ENCODE data around the gene RBM23. TPM values are rescaled to one million over a fixed set of nuclear protein-coding genes. Genes with fewer than 3 reads are reported as not detected.
A peak's percentile ranks its signal among the peaks of the same experiment; 100 is the strongest.

The RBM23 gene
- total RNA-seq, 2 experiments from 2014 or later, result 91.7 to 98.0 TPM

GRCh38 chr14:22878271-22879246, 40.4 kb downstream of the RBM23 start:
- no peak overlapping the region for H3K4me3 Mint-ChIP-seq
- H3K27ac Mint-ChIP-seq, result no peak overlapping the region
- no peak for ATAC-seq (ENCODE audit: low read depth)
- no peaks in the 10 kb centered on the region for H3K9me3 Mint-ChIP-seq
- H3K4me1 Mint-ChIP-seq, result peaks cover 6% of the 10 kb centered on the region
- no peak for DNase-seq
- peaks cover 8% of the 10 kb centered on the region for H3K27me3 Mint-ChIP-seq
- peaks cover 17% of the 10 kb centered on the region for H3K36me3 Mint-ChIP-seq
- POLR2A ChIA-PET, result interaction anchor here (0.7 to 1.0 kb wide), 2 partner anchors 8 to 14 kb away, joined by 3 read pairs; no protein-coding TSS in a partner anchor

GRCh38 chr14:22877000-22877501, 41.9 kb downstream of the RBM23 start:
- H3K27ac Mint-ChIP-seq, result no peak overlapping the region
- no peaks in the 10 kb centered on the region for H3K27me3 Mint-ChIP-seq
- ATAC-seq (ENCODE audit: low read depth) (no peak), DNase-seq (no peak)
- H3K4me1 Mint-ChIP-seq, result peaks cover 11% of the 10 kb centered on the region
- H3K36me3 Mint-ChIP-seq, result peaks cover 20% of the 10 kb centered on the region
- H3K9me3 Mint-ChIP-seq, result no peaks in the 10 kb centered on the region
- POLR2A ChIA-PET, result no interaction called here
- no peak overlapping the region for H3K4me3 Mint-ChIP-seq

- Mint-ChIP-seq H3K4me3 (no peak overlapping the region), H3K36me3 (peaks cover 20% of the 10 kb centered on the region)
Measured at GRCh38 chr14:22875748-22876319, 43.1 kb downstream of the RBM23 start.

DNA sequence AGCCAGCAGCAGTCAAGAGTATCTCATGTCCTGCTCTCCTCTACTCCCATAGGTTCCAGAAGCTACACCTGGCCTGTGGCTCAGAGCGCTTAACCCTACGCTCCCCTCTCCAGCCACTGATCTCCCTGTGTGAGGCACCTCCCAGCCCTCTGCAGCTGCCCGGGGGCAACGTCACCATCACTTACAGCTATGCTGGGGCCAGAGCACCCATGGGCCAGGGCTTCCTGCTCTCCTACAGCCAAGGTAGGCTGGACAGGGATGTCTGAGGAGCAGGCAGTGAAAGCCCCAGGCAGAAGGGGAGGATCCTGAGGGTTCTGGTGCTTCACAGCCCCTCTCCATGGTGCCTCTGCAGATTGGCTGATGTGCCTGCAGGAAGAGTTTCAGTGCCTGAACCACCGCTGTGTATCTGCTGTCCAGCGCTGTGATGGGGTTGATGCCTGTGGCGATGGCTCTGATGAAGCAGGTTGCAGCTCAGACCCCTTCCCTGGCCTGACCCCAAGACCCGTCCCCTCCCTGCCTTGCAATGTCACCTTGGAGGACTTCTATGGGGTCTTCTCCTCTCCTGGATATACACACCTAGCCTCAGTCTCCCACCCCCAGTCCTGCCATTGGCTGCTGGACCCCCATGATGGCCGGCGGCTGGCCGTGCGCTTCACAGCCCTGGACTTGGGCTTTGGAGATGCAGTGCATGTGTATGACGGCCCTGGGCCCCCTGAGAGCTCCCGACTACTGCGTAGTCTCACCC, 43.8 kb downstream of the RBM23 start:
- Mint-ChIP-seq H3K4me1 (peaks cover 22% of the 10 kb centered on the region), H3K36me3 (peaks cover 20% of the 10 kb centered on the region), H3K4me3 (no peak overlapping the region), H3K27ac (no peak overlapping the region), H3K27me3 (no peaks in the 10 kb centered on the region), H3K9me3 (no peaks in the 10 kb centered on the region)
- DNase-seq, result no peak
- POLR2A ChIA-PET, result interaction anchor here (0.7 kb wide), 1 partner anchor 44 kb away, joined by 3 read pairs; the partner anchor contains the start of gene RBM23
- ATAC-seq (ENCODE audit: low read depth), result no peak

More at GRCh38 chr14:22875748-22876319, 43.1 kb downstream of the RBM23 start:
- Mint-ChIP-seq H3K4me1 (peaks cover 15% of the 10 kb centered on the region), H3K27me3 (no peaks in the 10 kb centered on the region), H3K9me3 (no peaks in the 10 kb centered on the region), H3K27ac (no peak overlapping the region)
- ATAC-seq (ENCODE audit: low read depth), result no peak
- no peak for DNase-seq
- POLR2A ChIA-PET, result interaction anchor here (0.7 kb wide), 1 partner anchor 43 kb away, joined by 3 read pairs; the partner anchor contains the start of gene RBM23

DNA sequence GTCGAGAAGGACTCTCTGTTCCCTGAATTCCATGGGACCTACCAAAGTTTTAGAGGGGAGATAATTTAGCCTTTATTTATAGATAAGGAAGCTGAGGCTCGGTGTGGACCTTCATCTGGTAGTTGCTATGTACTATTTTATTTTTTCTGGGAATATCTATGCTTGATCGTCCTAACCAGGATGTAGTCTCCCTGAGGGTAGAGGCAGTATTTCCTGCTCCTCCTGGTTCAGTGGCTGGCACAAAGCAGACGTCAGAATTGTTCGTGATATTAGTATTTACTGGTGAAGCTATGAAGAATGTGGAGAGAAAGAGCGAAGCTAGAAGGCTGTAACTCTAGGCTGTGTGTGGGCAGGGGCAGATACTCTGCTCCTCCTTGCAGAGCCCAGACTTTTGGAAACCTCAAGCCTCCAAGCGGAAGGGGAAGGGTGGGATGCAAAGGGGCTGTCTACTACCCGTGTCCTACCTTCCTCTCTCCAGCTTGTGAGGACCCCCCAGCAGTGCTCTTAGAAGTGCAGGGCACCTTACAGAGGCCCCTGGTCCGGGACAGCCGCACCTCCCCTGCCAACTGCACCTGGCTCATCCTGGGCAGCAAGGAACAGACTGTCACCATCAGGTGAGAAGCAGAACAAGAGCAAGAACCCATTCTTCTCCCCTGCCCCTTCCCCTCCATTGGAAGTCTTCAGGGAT, 46.0 kb downstream of the RBM23 start:
- H3K4me1 Mint-ChIP-seq, result peaks cover 23% of the 10 kb centered on the region
- peak overlapping the region; percentile 84 for H3K27ac Mint-ChIP-seq
- ATAC-seq (ENCODE audit: low read depth) (no peak), DNase-seq (no peak)
- H3K4me3 Mint-ChIP-seq, result peak overlapping the region; percentile 85
- H3K27me3 Mint-ChIP-seq, result no peaks in the 10 kb centered on the region
- no peaks in the 10 kb centered on the region for H3K9me3 Mint-ChIP-seq
- peaks cover 15% of the 10 kb centered on the region for H3K36me3 Mint-ChIP-seq
- POLR2A ChIA-PET, result interaction anchor here (0.6 to 4.1 kb wide), 14 partner anchors 7 to 433 kb away, joined by 3 to 27 read pairs (median 6); partner anchors contain the start of genes BCL2L2, PRMT5, RBM23 and REM2

DNA sequence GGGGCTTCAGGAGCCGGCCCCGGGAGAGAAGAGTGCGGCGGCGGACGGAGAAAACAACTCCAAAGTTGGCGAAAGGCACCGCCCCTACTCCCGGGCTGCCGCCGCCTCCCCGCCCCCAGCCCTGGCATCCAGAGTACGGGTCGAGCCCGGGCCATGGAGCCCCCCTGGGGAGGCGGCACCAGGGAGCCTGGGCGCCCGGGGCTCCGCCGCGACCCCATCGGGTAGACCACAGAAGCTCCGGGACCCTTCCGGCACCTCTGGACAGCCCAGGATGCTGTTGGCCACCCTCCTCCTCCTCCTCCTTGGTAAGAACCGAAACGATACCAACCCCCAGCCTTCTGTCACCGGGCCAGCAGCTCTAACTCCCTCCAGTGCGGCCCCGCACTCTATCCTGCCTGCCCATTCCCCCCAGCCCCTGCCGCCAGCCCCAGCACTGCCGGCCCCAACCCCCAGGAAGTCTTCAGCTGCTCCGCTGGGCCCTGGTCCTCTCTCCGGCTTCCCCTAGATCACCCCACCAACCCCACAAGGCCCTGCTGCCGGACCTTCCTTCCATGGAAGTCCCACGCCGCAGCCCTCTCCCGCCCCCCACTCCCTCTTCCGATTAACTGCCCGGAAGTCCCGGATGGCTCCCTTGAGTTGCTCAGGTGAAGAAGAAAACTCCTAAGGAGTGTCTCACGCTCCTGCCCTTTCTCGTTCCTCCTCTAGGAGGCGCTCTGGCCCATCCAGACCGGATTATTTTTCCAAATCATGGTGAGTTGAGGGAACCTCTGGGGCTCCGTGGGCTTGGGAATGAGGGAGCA, 46.7 kb downstream of the RBM23 start:
- H3K9me3 Mint-ChIP-seq, result no peaks in the 10 kb centered on the region
- DNase-seq (peak; percentile 79), ATAC-seq (ENCODE audit: low read depth) (peak; percentile 28)
- H3K36me3 Mint-ChIP-seq, result peaks cover 14% of the 10 kb centered on the region
- H3K27ac Mint-ChIP-seq, result peak overlapping the region; percentile 97
- H3K4me1 Mint-ChIP-seq, result peaks cover 23% of the 10 kb centered on the region
- POLR2A ChIA-PET, result interaction anchor here (0.6 to 4.1 kb wide), 22 partner anchors 8 to 434 kb away, joined by 3 to 27 read pairs (median 5); partner anchors contain the start of genes BCL2L2, DAD1, HAUS4 and PRMT5
- H3K4me3 Mint-ChIP-seq, result peak overlapping the region; percentile 88
- no peaks in the 10 kb centered on the region for H3K27me3 Mint-ChIP-seq

DNA sequence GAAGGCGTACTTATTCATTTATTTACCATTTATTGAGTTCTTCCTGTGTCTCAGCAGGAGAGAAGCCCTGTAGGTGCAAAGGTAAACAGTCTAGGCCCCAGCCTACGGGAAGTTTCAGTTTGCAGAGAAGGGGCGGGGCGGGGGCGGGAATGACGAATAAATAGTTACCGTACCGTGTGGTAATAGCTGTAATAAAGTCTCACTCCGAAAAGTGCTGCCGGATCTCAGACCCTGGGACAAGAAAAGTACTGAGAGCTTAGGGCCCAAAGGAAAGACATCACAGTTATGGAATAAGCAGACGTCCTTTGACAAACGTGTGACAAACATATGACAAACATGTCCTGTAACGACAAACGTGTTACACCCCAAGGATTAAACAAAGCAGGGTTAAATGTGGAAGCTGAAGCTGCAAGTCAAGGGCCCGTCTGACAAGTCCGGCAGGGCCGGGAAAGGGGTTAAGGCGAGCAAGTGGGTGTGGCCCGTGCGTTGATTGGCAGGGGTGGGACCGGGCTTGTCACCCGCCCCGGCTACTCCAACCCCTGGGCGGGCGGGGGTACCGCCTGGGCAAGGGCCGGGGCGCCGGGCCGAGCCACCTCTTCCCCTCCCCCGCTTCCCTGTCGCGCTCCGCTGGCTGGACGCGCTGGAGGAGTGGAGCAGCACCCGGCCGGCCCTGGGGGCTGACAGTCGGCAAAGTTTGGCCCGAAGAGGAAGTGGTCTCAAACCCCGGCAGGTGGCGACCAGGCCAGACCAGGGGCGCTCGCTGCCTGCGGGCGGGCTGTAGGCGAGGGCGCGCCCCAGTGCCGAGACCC, 47.5 kb downstream of the RBM23 start, which contains the start of gene LRP10:
Gene LRP10 (plus strand): TSS at position 517 of the 809 bp plus-strand sequence. CDS start 564 bp downstream, outside the sequence.
- ATAC-seq (ENCODE audit: low read depth) (peak; percentile 83), DNase-seq (peak; percentile 84)
- peaks cover 2% of the 10 kb centered on the region for H3K27me3 Mint-ChIP-seq
- peaks cover 23% of the 10 kb centered on the region for H3K4me1 Mint-ChIP-seq
- H3K9me3 Mint-ChIP-seq, result no peaks in the 10 kb centered on the region
- POLR2A ChIA-PET, result interaction anchor here (0.7 to 4.1 kb wide), 26 partner anchors 9 to 314 kb away, joined by 3 to 27 read pairs (median 4); partner anchors contain the start of genes DAD1, HAUS4, OXA1L and PRMT5
- peaks cover 16% of the 10 kb centered on the region for H3K36me3 Mint-ChIP-seq
- peak within 1 kb of the TSS; percentile 88 for H3K4me3 Mint-ChIP-seq
- H3K27ac Mint-ChIP-seq, result peak within 1 kb of the TSS; percentile 97

GRCh38 chr14:22870811-22871223, 48.1 kb downstream of the RBM23 start:
- Mint-ChIP-seq H3K36me3 (peaks cover 16% of the 10 kb centered on the region), H3K27ac (peak overlapping the region; percentile 97), H3K4me1 (peaks cover 20% of the 10 kb centered on the region), H3K27me3 (peaks cover 7% of the 10 kb centered on the region), H3K9me3 (no peaks in the 10 kb centered on the region), H3K4me3 (peak overlapping the region; percentile 88)
- DNase-seq (no peak), ATAC-seq (ENCODE audit: low read depth) (peak; percentile 51)
- POLR2A ChIA-PET, result interaction anchor here (0.7 to 4.1 kb wide), 21 partner anchors 9 to 314 kb away, joined by 3 to 27 read pairs (median 4); partner anchors contain the start of genes DAD1, HAUS4, OXA1L and PRMT5

DNA sequence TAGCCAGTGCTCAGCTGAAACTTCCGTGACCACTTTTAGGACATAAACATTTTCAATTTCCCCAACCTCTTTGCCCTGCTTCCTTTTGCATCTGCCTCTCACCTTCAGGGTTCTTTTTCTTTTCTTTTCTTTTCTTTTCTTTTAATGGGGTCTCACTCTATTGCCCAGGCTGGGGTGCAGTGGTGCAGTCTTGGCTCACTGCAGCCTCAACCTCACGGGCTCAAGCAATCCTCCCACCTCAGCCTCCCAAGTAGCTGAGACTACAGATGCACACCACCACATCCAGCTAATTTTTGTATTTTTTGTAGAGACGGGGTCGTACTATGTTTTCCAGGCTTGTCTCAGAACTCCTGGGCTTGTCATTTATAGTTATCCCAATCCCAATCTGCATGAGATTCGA, 52.1 kb downstream of the RBM23 start:
- no peak for ATAC-seq (ENCODE audit: low read depth)
- H3K4me3 Mint-ChIP-seq, result no peak overlapping the region
- peaks cover 2% of the 10 kb centered on the region for H3K9me3 Mint-ChIP-seq
- H3K27me3 Mint-ChIP-seq, result peaks cover 27% of the 10 kb centered on the region
- POLR2A ChIA-PET, result no interaction called here
- H3K27ac Mint-ChIP-seq, result no peak overlapping the region
- no peak for DNase-seq
- H3K36me3 Mint-ChIP-seq, result peaks cover 6% of the 10 kb centered on the region
- H3K4me1 Mint-ChIP-seq, result peaks cover 12% of the 10 kb centered on the region

DNA sequence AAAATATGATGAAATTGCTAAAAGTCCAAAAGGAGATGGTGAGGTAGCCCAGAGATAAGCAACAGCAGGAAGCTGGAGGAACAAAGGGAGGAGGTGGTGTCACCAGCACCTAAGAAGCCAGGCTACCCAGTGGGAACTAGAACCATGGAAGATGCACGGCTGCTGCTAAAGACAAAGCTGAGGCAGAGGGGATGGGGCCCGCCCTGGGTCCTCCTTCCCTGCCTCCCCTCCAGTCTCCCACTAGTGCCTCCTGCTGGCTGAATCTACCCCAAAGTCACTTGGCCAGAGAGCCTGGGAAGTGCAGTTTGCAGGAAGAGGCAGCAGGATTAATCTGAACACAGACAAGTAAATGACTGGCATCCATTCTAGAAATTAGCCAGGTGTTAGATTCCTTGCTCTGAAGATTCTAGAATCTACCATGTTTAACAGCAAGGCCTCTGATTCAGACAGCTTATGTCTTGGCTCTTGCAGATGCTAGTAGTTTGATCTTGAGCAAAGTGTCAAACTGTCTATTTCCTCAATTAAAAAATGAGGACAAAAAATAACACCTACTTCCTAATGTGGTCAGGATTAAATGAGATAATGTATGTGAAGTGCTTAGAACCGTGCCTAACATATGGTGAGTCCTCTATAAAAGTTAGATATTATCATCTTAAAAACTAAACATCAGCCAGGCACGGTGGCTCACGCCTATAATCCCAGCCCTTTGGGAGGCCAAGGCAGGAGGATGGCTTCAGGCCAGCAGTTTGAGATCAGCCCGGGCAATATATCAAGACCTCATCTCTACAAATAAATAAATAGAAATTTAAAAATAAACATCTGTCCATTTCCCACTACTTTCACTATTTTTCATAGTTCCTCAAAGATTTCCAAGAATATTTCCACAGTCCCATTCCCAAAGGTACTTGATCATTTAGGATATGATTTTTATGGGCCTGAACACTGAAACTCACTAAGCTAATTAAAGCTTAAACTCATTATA, 53.2 kb downstream of the RBM23 start:
- ATAC-seq (ENCODE audit: low read depth) (no peak), DNase-seq (no peak)

More for the DNA sequence above, 53.2 kb downstream of the RBM23 start:
- no peak overlapping the region for H3K27ac Mint-ChIP-seq
- H3K4me3 Mint-ChIP-seq, result no peak overlapping the region
- H3K9me3 Mint-ChIP-seq, result peaks cover 7% of the 10 kb centered on the region
- POLR2A ChIA-PET, result no interaction called here
- peaks cover 10% of the 10 kb centered on the region for H3K36me3 Mint-ChIP-seq
- peaks cover 6% of the 10 kb centered on the region for H3K4me1 Mint-ChIP-seq
- peaks cover 38% of the 10 kb centered on the region for H3K27me3 Mint-ChIP-seq

Data from activated naive CD8-positive, alpha-beta T cell treated with anti-CD3 and anti-CD28 coated beads, Interleukin-2, amount 10 ng/mL, durations not matched to agents 7 days and 5 days (primary cell).